Measurements from ENCODE around the gene NR0B2. TPM values are rescaled to one million over a fixed set of nuclear protein-coding genes. Genes with fewer than 3 reads are reported as not detected.
A peak's percentile ranks its signal among the peaks of the same experiment; 100 is the strongest.

NR0B2 gene
- polyA plus RNA-seq (2013, experiment 1 of 2): not detected
- 0.03 TPM for polyA plus RNA-seq (2013, experiment 2 of 2)

- H3K23ac ChIP-seq (ENCODE audit: low read depth, low read length, poor library complexity): peak within 1 kb of the TSS; percentile 80
- H2AFZ ChIP-seq (ENCODE audit: low read length): no peak within 1 kb of the TSS
- H3K4me3 ChIP-seq (ENCODE audit: low read length in 2 of 2): peak within 1 kb of the TSS in 1 of 2 donors; percentile 60
- no peak within 1 kb of the TSS for H3K4ac ChIP-seq (ENCODE audit: low read length)
- H4K8ac ChIP-seq (ENCODE audit: low read depth, low read length): peak within 1 kb of the TSS; percentile 65
- H3K4me1 ChIP-seq (ENCODE audit: control insufficient read depth in 2 of 2, insufficient read depth in 1 of 2, low read depth in 1 of 2, low read length in 2 of 2): peaks cover 0 to 4% of the 10 kb centered on the region in 2 donors
- H3K14ac ChIP-seq (ENCODE audit: low read length): no peak within 1 kb of the TSS
- H3K9ac ChIP-seq (ENCODE audit: low read depth, low read length, poor library complexity): no peak within 1 kb of the TSS
- H2BK120ac ChIP-seq (ENCODE audit: low read depth, low read length): no peak within 1 kb of the TSS
- H2BK12ac ChIP-seq (ENCODE audit: low read length): no peak within 1 kb of the TSS
- no peaks in the 10 kb centered on the region for H3K36me3 ChIP-seq (replicated peaks in 1 of 2; ENCODE audit: control insufficient read depth in 2 of 2, insufficient read depth in 2 of 2, low read length in 2 of 2)
- no peaks in the 10 kb centered on the region for H3K79me1 ChIP-seq (ENCODE audit: low read depth, low read length)
- H3K18ac ChIP-seq (ENCODE audit: low read length): peak within 1 kb of the TSS; percentile 57
- peak within 1 kb of the TSS; percentile 63 for H2AK5ac ChIP-seq (ENCODE audit: low read depth, low read length)
- DNase-seq (ENCODE audit: low spot score): no peak
- no peak within 1 kb of the TSS for H3K27ac ChIP-seq (replicated peaks; ENCODE audit: low read length)
- peak within 1 kb of the TSS; percentile 84 for H2BK5ac ChIP-seq (ENCODE audit: low read length)
- peaks cover 0 to 32% (median 2%) of the 10 kb centered on the region in 3 experiments for H3K27me3 ChIP-seq (ENCODE audit: control insufficient read depth in 3 of 3, insufficient read depth in 3 of 3, low read depth in 1 of 3, low read length in 3 of 3)
- H4K91ac ChIP-seq (ENCODE audit: low read depth, low read length, poor library complexity): no peak within 1 kb of the TSS
- no peak within 1 kb of the TSS for H3K4me2 ChIP-seq (ENCODE audit: insufficient read depth, low read length, poor library complexity, severe bottlenecking)
- no CpG with 5 or more reads among the region's 16 CpGs for WGBS, 2 donors (ENCODE audit: extremely low coverage in 2 of 2, insufficient read length in 2 of 2, insufficient replicate concordance in 1 of 2)
- no peaks in the 10 kb centered on the region for H3K9me3 ChIP-seq (replicated peaks in 1 of 2; ENCODE audit: control insufficient read depth in 2 of 2, insufficient read depth in 1 of 2, low read depth in 1 of 2, low read length in 2 of 2)
- H2BK15ac ChIP-seq (ENCODE audit: low read length): peak within 1 kb of the TSS; percentile 87
These were observed at the start of gene NR0B2 for GRCh38 chr1:26913754-26914619. Gene NR0B2, minus strand, starts transcription at chr1:26913975. Its CDS starts 35 bp downstream, at chr1:26913940.

- Histone ChIP-seq H2BK120ac (ENCODE audit: low read depth, low read length) (no peak overlapping the region), H3K9ac (ENCODE audit: low read depth, low read length, poor library complexity) (no peak overlapping the region), H3K9me3 (replicated peaks in 1 of 2; ENCODE audit: control insufficient read depth in 2 of 2, insufficient read depth in 1 of 2, low read depth in 1 of 2, low read length in 2 of 2) (no peaks in the 10 kb centered on the region), H3K18ac (ENCODE audit: low read length) (no peak overlapping the region), H2BK5ac (ENCODE audit: low read length) (no peak overlapping the region), H2BK12ac (ENCODE audit: low read length) (no peak overlapping the region), H3K27me3 (ENCODE audit: control insufficient read depth in 3 of 3, insufficient read depth in 3 of 3, low read depth in 1 of 3, low read length in 3 of 3) (peaks cover 17 to 64% (median 35%) of the 10 kb centered on the region in 3 experiments), H2AK5ac (ENCODE audit: low read depth, low read length) (no peak overlapping the region), H3K27ac (replicated peaks; ENCODE audit: low read length) (no peak overlapping the region), H4K91ac (ENCODE audit: low read depth, low read length, poor library complexity) (no peak overlapping the region), H3K36me3 (replicated peaks in 1 of 2; ENCODE audit: control insufficient read depth in 2 of 2, insufficient read depth in 2 of 2, low read length in 2 of 2) (no peaks in the 10 kb centered on the region), H2AFZ (ENCODE audit: low read length) (no peak overlapping the region), H3K23ac (ENCODE audit: low read depth, low read length, poor library complexity) (no peak overlapping the region), H3K4ac (ENCODE audit: low read length) (no peak overlapping the region), H3K79me1 (ENCODE audit: low read depth, low read length) (no peaks in the 10 kb centered on the region), H3K4me3 (ENCODE audit: low read length in 2 of 2) (no peak overlapping the region), H2BK15ac (ENCODE audit: low read length) (no peak overlapping the region), H3K4me1 (ENCODE audit: control insufficient read depth in 2 of 2, insufficient read depth in 1 of 2, low read depth in 1 of 2, low read length in 2 of 2) (peaks cover 3% of the 10 kb centered on the region in 2 donors), H4K8ac (ENCODE audit: low read depth, low read length) (no peak overlapping the region), H3K4me2 (ENCODE audit: insufficient read depth, low read length, poor library complexity, severe bottlenecking) (no peak overlapping the region), H3K14ac (ENCODE audit: low read length) (no peak overlapping the region)
- no peak for DNase-seq (ENCODE audit: low spot score)
- whole genome bisulfite sequencing, 2 donors (ENCODE audit: extremely low coverage in 2 of 2, insufficient read length in 2 of 2, insufficient replicate concordance in 1 of 2): no CpG with 5 or more reads among the region's 3 CpGs
These were observed 48.1 kb upstream of the NR0B2 start for GRCh38 chr1:26961826-26962225.

GRCh38 chr1:26960625-26960966 is 46.8 kb upstream of the NR0B2 start:
- no peak overlapping the region for H4K8ac ChIP-seq (ENCODE audit: low read depth, low read length)
- peaks cover 3 to 4% of the 10 kb centered on the region in 2 donors for H3K9me3 ChIP-seq (replicated peaks in 1 of 2; ENCODE audit: control insufficient read depth in 2 of 2, insufficient read depth in 1 of 2, low read depth in 1 of 2, low read length in 2 of 2)
- H2BK15ac ChIP-seq (ENCODE audit: low read length): no peak overlapping the region
- DNase-seq (ENCODE audit: low spot score): no peak
- no peak overlapping the region for H4K91ac ChIP-seq (ENCODE audit: low read depth, low read length, poor library complexity)
- no peak overlapping the region for H3K4ac ChIP-seq (ENCODE audit: low read length)
- peaks cover 3% of the 10 kb centered on the region in 2 donors for H3K4me1 ChIP-seq (ENCODE audit: control insufficient read depth in 2 of 2, insufficient read depth in 1 of 2, low read depth in 1 of 2, low read length in 2 of 2)
- no peak overlapping the region for H2BK5ac ChIP-seq (ENCODE audit: low read length)
- no CpG with 5 or more reads among the region's 3 CpGs for WGBS, 2 donors (ENCODE audit: extremely low coverage in 2 of 2, insufficient read length in 2 of 2, insufficient replicate concordance in 1 of 2)
- H2BK120ac ChIP-seq (ENCODE audit: low read depth, low read length): no peak overlapping the region
- H3K4me3 ChIP-seq (ENCODE audit: low read length in 2 of 2): peak overlapping the region in 1 of 2 donors; percentile 74
- peak overlapping the region; percentile 64 for H3K4me2 ChIP-seq (ENCODE audit: insufficient read depth, low read length, poor library complexity, severe bottlenecking)
- no peak overlapping the region for H2AK5ac ChIP-seq (ENCODE audit: low read depth, low read length)
- H2BK12ac ChIP-seq (ENCODE audit: low read length): no peak overlapping the region
- no peaks in the 10 kb centered on the region for H3K79me1 ChIP-seq (ENCODE audit: low read depth, low read length)
- H3K27ac ChIP-seq (replicated peaks; ENCODE audit: low read length): no peak overlapping the region
- H3K14ac ChIP-seq (ENCODE audit: low read length): no peak overlapping the region
- peak overlapping the region; percentile 34 for H3K9ac ChIP-seq (ENCODE audit: low read depth, low read length, poor library complexity)
- H3K23ac ChIP-seq (ENCODE audit: low read depth, low read length, poor library complexity): peak overlapping the region; percentile 97
- no peak overlapping the region for H2AFZ ChIP-seq (ENCODE audit: low read length)
- no peaks in the 10 kb centered on the region for H3K36me3 ChIP-seq (replicated peaks in 1 of 2; ENCODE audit: control insufficient read depth in 2 of 2, insufficient read depth in 2 of 2, low read length in 2 of 2)
- peaks cover 17 to 71% (median 34%) of the 10 kb centered on the region in 3 experiments for H3K27me3 ChIP-seq (ENCODE audit: control insufficient read depth in 3 of 3, insufficient read depth in 3 of 3, low read depth in 1 of 3, low read length in 3 of 3)
- no peak overlapping the region for H3K18ac ChIP-seq (ENCODE audit: low read length)

Data from neuronal stem cell (in vitro differentiated cells).